SK-N-SH (cell line): ENCODE measurements around the gene SMIM22.

Experiments
- JUND ChIP-seq: IDR thresholded peaks from 2 replicates; pipeline ENCODE4 v1.4.0; 2012
- NRF1 ChIP-seq: IDR thresholded peaks from 2 replicates; pipeline ENCODE4 v1.6.1; 2012; ENCODE audit warnings: low read depth, mild to moderate bottlenecking, low read length
- POLR2AphosphoS5 ChIP-seq: IDR thresholded peaks from 2 replicates; pipeline ENCODE4 v1.6.1; 2012; ENCODE audit warnings: low read depth, low read length
- RXRA ChIP-seq: IDR thresholded peaks from 2 replicates; pipeline ENCODE4 v1.4.0; 2012; ENCODE audit warnings: low read depth, mild to moderate bottlenecking, borderline replicate concordance
- TCF12 ChIP-seq: IDR thresholded peaks from 2 replicates; pipeline ENCODE4 v1.4.0; 2012
- TEAD4 ChIP-seq: IDR thresholded peaks from 2 replicates; pipeline ENCODE4 v1.4.0; 2012; ENCODE audit warnings: mild to moderate bottlenecking, borderline replicate concordance; ENCODE audit not compliant: insufficient read depth
- TF ChIP-seq, protein P1 (sequence below): IDR thresholded peaks from 2 replicates; pipeline ENCODE4 v1.6.1; 2012; ENCODE audit warnings: mild to moderate bottlenecking, low read depth, low read length, moderate library complexity
- TF ChIP-seq, protein P2 (sequence below): fragments of 200-600 bp; sonication (generic); IDR thresholded peaks from 2 replicates; pipeline ENCODE4 v1.6.1; 2017; ENCODE audit warnings: antibody characterized with exemption, mild to moderate bottlenecking, moderate library complexity
- TF ChIP-seq, protein P3 (sequence below): IDR thresholded peaks from 2 replicates; pipeline ENCODE4 v1.4.0; 2012; ENCODE audit warnings: low read depth, borderline replicate concordance

DNA sequence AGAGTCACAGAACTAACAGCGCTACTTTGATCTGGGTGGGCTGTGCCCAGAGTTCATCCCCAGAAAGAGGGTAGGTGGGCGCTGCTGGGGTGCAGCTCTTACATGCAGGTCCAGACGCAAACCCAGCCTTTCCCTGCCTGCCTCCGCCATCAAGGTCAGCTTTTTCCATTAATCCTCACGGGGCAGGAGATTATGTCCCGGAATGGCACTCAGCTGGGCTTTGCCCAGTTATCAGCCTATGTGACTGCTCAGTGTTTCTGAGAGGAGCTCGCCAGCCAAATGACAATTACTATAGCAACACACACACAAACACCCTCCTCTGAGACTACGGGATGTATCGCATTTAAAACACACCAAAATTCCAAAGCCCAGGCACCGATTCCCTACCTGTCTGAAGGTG is 31.8 kb downstream of the SMIM22 start:
- TF ChIP-seq, protein P1, sequence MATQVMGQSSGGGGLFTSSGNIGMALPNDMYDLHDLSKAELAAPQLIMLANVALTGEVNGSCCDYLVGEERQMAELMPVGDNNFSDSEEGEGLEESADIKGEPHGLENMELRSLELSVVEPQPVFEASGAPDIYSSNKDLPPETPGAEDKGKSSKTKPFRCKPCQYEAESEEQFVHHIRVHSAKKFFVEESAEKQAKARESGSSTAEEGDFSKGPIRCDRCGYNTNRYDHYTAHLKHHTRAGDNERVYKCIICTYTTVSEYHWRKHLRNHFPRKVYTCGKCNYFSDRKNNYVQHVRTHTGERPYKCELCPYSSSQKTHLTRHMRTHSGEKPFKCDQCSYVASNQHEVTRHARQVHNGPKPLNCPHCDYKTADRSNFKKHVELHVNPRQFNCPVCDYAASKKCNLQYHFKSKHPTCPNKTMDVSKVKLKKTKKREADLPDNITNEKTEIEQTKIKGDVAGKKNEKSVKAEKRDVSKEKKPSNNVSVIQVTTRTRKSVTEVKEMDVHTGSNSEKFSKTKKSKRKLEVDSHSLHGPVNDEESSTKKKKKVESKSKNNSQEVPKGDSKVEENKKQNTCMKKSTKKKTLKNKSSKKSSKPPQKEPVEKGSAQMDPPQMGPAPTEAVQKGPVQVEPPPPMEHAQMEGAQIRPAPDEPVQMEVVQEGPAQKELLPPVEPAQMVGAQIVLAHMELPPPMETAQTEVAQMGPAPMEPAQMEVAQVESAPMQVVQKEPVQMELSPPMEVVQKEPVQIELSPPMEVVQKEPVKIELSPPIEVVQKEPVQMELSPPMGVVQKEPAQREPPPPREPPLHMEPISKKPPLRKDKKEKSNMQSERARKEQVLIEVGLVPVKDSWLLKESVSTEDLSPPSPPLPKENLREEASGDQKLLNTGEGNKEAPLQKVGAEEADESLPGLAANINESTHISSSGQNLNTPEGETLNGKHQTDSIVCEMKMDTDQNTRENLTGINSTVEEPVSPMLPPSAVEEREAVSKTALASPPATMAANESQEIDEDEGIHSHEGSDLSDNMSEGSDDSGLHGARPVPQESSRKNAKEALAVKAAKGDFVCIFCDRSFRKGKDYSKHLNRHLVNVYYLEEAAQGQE, result no peak
- TF ChIP-seq POLR2AphosphoS5 (no peak), JUND (no peak), RXRA (no peak), NRF1 (no peak), TCF12 (no peak), TEAD4 (no peak)
- TF ChIP-seq, protein P2, sequence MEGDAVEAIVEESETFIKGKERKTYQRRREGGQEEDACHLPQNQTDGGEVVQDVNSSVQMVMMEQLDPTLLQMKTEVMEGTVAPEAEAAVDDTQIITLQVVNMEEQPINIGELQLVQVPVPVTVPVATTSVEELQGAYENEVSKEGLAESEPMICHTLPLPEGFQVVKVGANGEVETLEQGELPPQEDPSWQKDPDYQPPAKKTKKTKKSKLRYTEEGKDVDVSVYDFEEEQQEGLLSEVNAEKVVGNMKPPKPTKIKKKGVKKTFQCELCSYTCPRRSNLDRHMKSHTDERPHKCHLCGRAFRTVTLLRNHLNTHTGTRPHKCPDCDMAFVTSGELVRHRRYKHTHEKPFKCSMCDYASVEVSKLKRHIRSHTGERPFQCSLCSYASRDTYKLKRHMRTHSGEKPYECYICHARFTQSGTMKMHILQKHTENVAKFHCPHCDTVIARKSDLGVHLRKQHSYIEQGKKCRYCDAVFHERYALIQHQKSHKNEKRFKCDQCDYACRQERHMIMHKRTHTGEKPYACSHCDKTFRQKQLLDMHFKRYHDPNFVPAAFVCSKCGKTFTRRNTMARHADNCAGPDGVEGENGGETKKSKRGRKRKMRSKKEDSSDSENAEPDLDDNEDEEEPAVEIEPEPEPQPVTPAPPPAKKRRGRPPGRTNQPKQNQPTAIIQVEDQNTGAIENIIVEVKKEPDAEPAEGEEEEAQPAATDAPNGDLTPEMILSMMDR, result no peak
- TF ChIP-seq, protein P3, sequence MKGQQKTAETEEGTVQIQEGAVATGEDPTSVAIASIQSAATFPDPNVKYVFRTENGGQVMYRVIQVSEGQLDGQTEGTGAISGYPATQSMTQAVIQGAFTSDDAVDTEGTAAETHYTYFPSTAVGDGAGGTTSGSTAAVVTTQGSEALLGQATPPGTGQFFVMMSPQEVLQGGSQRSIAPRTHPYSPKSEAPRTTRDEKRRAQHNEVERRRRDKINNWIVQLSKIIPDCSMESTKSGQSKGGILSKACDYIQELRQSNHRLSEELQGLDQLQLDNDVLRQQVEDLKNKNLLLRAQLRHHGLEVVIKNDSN, result no peak
